Hematopoietic multipotent progenitor cell (in vitro differentiated cells): Measurements from ENCODE around the gene TGM3. TPM values are rescaled to one million over a fixed set of nuclear protein-coding genes. Genes with fewer than 3 reads are reported as not detected.

Experiments
- DNase-seq, 3 donors: peaks; one replicate each; pipeline ENCODE4 v3.0.0-alpha.2; 2011 to 2015; ENCODE audit warnings: low read depth in 2 of 3, low spot score in 2 of 3
- total RNA-seq: library from RNA; depleted of rRNA; stranded (reverse); fragments of >200 nt; gene quantifications from one replicate; pipeline ENCODE4 v1.2.3, GENCODE V29; 2012

The TGM3 gene
- total RNA-seq, 1 donor, result not detected

GRCh38 chr20:2368621-2369020 lies 72.8 kb downstream of the TGM3 start:
- DNase-seq, result no peak

DNA sequence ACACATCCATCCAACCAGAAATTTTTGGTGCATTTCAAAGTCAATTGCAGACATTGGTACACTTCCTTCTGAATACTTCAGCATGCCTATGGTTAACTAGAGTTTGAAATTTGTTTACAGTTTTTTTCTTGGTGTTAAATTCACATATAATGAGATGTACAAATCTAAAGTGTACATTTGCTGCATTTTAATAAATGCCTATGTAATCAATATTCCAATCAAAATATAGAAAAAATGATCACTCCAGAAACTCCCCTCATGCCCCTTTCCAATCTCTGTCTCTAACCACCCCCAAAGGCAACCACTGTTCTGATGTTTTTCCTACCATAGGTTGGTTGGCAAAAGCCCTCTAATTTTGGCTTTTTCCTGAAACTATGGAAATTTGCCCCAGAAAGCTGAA lies 77.3 kb downstream of the TGM3 start:
- no peak for DNase-seq

DNA sequence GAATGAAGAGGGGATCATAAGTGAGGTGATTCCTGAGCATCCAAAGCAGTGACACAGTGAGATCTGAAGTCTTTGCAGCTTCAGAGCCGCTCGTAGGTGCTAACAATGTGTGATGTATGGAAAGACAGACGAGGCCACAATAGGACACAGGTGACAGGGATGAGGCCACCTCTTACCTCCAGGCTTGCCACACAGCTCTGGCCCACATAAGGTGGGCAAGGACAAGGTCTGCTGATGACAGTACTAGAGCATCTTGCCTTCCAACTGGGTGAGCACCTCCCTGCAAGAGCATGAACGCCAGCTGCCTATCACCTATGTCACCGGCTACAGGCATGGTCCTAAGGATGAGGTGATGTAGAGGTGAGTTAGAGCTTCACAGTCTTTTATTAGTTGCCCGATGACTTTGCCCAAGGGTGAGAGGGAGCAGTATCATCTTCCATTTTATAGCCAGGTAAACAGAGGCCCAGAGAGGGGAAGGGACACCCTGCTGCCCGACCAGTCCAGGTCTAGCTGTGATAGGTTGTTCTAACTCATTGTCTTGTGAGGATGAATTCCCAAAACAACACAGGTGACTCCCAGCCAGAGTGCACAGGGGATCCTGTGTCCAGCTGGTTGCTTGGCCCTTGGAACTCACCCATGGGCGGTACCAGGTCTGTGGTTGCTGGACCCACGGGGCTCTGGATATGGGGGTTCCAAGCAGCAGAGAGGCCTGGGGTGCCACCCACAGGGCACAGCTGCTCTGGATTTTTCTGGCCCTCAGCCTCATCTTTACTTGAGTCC lies 78.7 kb downstream of the TGM3 start:
- DNase-seq, result no peak

DNA sequence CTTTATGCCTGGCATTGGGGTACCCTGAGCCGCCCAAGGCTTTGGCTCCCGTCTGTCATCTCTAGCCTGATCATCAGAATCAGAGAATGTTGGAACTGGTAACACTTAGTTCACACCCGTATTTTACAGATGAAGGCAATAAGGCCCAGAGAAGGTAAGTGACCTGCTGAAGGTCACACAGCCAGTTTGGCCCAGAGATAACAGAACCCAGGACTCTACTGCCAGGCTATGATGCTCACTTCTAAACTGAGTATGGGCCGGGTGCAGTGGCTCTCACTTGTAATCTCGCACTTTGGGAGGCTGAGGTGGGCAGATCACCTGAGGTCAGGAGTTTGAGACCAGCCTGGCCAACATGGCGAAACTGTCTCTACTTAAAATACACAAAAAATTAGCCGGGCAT lies 83.1 kb downstream of the TGM3 start:
- no peak for DNase-seq

GRCh38 chr20:2379511-2380229 lies 83.9 kb downstream of the TGM3 start:
- peak in 2 of 3 donors; percentile 49 to 78 for DNase-seq

GRCh38 chr20:2380601-2381000 lies 84.8 kb downstream of the TGM3 start, which contains the start of gene TGM6:
Gene TGM6 (plus strand): TSS chr20:2380901. CDS start chr20:2380969, 68 bp downstream.
- DNase-seq, result no peak

DNA sequence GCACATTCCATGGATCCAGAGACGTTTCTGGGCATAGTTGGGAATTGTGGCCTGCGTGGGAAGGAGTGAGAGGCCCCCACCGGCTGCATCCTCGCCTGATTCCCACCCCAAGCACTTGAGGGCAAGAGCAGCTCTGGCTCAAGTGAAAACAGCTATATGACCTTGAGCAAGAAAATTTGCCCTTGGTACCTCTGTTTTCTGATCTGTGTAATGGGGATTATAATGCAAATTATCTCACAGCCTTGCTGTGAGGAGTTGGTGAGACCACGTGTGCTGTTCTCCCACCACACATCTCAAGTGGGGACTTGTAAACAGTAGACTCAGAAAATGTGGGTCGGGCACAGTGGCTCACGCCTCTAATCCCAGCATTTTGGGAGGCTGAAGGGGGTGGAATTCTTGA lies 85.5 kb downstream of the TGM3 start:
- no peak for DNase-seq

DNA sequence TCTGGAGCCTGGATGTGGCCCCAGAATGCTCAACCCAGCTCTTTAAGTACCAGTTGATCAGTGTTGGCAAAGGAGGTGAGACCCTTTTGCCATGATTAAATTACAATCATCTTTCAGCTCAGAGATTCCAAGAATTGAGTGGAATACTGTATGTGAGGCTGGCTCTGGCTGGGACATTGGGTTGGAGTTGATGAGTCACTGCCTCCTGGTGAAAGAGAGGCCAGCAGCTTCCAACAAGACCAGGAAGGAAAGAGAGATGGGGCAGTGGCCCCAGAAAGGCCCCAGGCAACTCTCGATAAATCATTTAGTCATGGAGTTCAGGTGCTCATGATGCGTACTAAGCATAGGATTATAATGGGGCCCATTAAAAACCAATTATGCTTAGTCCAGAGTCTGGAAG lies 87.0 kb downstream of the TGM3 start:
- no peak for DNase-seq

DNA sequence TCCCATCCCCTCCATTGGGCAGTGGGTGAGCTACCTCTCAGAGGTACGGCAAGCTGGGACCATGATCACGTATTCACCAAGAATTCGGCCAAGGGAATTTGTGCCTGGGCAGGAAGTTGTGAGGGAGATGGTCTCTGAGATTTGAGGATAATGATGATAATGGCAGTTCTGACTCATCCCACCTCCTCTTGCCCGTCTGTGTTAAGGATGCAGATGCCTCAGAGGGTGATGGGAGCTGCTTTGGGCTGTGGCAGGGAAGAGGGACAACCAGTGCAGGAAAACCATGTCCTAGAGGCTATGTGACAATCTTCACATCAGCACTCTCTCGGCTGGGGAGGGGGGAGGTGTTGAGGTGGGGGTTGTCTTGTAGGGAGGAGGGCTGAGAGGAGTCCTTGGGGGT lies 89.2 kb downstream of the TGM3 start:
- DNase-seq, result no peak

DNA sequence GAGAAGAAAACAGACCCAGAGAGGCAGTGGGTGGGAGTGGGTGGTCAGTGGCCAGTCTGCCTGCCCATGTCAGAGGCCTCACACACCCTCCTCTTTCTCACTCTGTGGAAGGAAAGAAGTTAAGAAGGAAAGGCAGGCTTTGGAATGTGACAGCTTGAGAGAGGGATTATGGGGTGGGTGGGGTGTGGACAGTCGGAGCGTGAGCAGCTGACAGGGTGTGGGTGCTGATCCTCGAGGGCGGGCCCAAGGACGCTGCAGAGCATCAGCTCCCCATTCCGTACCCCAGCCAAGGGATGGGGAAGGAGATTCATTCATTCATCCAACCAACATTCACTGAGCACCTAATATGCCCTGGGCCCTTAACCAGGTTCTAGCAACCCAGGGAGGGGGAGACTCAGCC lies 89.7 kb downstream of the TGM3 start:
- no peak for DNase-seq

DNA sequence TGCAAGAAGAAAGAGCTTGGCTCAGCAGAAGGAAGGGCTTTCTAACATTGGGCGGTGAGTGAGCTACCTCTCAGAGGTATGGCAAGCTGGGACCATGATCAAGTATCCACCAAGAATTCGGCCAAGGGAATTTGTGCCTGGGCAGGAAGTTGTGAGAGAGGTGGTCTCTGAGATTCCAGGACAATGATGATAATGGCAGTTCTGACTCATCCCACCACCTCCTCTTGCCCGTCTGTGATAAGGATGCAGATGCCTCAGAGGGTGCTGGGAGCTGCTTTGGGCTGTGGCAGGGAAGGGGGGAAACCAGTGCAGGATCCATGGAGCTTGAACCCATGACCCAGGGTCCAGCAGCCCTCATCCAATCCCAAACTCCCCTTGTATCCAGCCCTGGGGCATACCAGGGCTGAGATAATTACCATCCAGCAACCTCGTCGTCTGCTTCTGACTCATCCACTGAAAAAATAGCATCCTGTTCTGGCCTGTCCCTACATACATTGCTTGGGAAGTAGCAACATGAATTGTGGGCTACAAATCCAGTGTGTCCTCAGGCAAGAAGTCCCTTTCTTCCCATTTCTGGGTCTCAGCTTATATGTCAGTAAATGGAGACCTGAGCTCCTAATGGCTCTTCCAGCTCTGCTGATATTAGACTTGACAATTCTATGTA lies 90.8 kb downstream of the TGM3 start:
- DNase-seq, result no peak

DNA sequence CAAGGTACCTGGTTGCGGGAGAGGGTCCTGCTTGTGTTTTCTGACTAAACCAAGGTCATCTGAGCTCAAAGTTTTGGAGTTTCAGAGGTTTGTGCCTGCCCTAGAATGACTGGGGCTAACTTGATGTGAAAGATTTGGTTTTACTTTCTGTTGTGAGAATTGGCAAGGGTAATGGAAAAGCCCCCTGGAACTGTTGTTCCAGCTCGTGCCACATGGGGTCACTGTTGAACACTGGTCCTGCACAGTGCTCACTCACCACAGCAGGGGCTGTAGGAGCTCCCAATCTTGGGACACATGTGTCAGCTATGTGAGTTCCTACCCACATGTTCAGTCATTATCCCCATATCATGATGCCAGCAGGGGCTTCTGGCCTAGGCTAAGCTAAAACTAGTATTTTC lies 91.4 kb downstream of the TGM3 start:
- DNase-seq, result peak in 2 of 3 donors; percentile 44 to 75

DNA sequence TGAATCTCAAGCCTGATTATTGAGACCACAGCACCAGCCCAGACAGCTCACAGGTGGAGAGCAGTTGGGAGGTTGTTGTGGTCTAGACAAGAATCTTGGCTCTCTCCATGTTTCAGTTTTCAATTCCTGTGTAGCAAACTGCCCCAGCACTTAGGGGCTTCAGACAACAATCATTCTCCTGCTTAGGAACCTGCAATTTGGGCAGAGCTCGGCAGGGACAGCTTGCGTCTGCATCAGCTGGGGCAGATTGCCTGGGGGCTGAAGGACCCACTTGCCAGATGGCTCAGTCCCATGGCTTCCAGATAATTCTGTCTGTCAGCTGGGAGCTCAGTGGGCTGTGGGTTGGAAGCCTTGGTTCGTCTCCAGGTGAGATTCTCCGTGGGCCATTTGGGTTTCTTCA lies 91.8 kb downstream of the TGM3 start:
- no peak for DNase-seq

Other genes starting within 250 kb of the TGM3 start
- gene STK35, start 194.2 kb upstream of the TGM3 start, total RNA-seq, result 24.0 TPM
- gene TGM6, start 84.9 kb downstream of the TGM3 start, total RNA-seq, result not detected
- 182 TPM for gene SNRPB, start 174.8 kb downstream of the TGM3 start, total RNA-seq
- 4.8 TPM for gene ZNF343, start 212.9 kb downstream of the TGM3 start, total RNA-seq
- not detected for gene TMC2, start 240.6 kb downstream of the TGM3 start, total RNA-seq